Pancreas (tissue), 10 donors: ENCODE data around the gene ST3GAL4. TPM values are rescaled to one million over a fixed set of nuclear protein-coding genes. Genes with fewer than 3 reads are reported as not detected.

Experiments used
- ATAC-seq, 4 donors: fragments of 200-7000 bp; cut with Tn5 transposase; one replicate each; pipeline versions ENCODE4 v1.8.0 to v1.9.1; 2020; ENCODE audit warnings: mild to moderate bottlenecking in 4 of 4, moderate library complexity in 4 of 4
- DNase-seq, 6 donors: peaks; one replicate each; pipeline ENCODE4 v3.0.0-alpha.2; 2020
- FAIRE-seq: peaks from 2 replicates; lab custom pipeline; 2012; peaks lifted over from hg19 to GRCh38; lab: Jason Lieb, UNC
- H3K27ac ChIP-seq, 4 donors: fragments of 200-600 bp; sonication (generic); 1 replicate in 3 of 4; 2 replicates in 1 of 4; pipeline versions ENCODE4 v1.5.0 to v1.8.0; 2020
- H3K27me3 ChIP-seq, 4 donors: fragments of 200-600 bp; one replicate each; pipeline ENCODE4 v1.8.0; 2021
- H3K36me3 ChIP-seq, 3 donors: fragments of 200-600 bp; sonication (generic) in 1 of 3; one replicate each; pipeline versions ENCODE4 v1.5.0 to v1.8.0; 2020 to 2021
- H3K4me1 ChIP-seq, 3 donors: fragments of 200-600 bp; one replicate each; pipeline ENCODE4 v1.8.0; 2021
- H3K4me3 ChIP-seq, 4 donors: fragments of 200-600 bp; sonication (generic) in 2 of 4; one replicate each; pipeline versions ENCODE4 v1.5.0 to v1.8.0; 2020 to 2021
- H3K9me3 ChIP-seq, 4 donors: fragments of 200-600 bp; one replicate each; pipeline ENCODE4 v1.8.0; 2021
- WGBS, 2 donors: extraction: QIAGEN DNeasy Blood & Tissue Kit; methylation state at CpG; one replicate each; pipeline ENCODE4 v1.1.7; 2013; 5-methylcytosine and 5-hydroxymethylcytosine counted together
- intact Hi-C, 3 donors: fragments of 100-400 bp; cut with DNase I; formaldehyde crosslinking; loops; one replicate each; pipeline versions ENCODE4 v1.11.1 to v1.14.2; 2022
- polyA plus RNA-seq, 2 donors: library from polyadenylated mRNA; stranded (reverse); fragments of 200-250 nt; gene quantifications; one replicate each; pipeline ENCODE4 v1.2.3, GENCODE V29; 2013
- total RNA-seq, 6 donors: library from RNA; stranded (reverse); fragmentation: NEBNext Ultra II Directional in 4 of 6; extraction: Animal tissue kit (Norgen Biotek cat#: 25700) in 4 of 6; gene quantifications; one replicate each; pipeline versions ENCODE4 v1.2.1 to v1.2.4, GENCODE V29; 2021 to 2023
- TF ChIP-seq, protein P1 (sequence below), 4 donors: fragments of 200-600 bp; sonication (generic) in 3 of 4; IDR thresholded peaks; one replicate each; pipeline versions ENCODE4 v1.5.0 to v1.8.0; 2021; ENCODE audit warnings: antibody characterized with exemption in 4 of 4
- donor health status: healthy with polysubstance abuse.
- donor health status: DM: no; HTN: no; CAD: no; lungs with moderate emphysema.
- donor health status: DM: no; HTN: no; CAD: no.
- donor health status: control.
- donor health status: control.
- donor health status: Bipolar disorder and iron deficiency.
- donor health status: DM: yes; HTN: yes; CAD: no.
- donor health status: DM: no; HTN: no; CAD: no.
- donor health status: DM: no; HTN: no; CAD: no.
- donor health status: DM: yes; HTN: yes; CAD: no.

Gene ST3GAL4
- total and polyA plus RNA-seq, 8 donors = 2.6 to 12.9 (median 9.4) TPM

DNA sequence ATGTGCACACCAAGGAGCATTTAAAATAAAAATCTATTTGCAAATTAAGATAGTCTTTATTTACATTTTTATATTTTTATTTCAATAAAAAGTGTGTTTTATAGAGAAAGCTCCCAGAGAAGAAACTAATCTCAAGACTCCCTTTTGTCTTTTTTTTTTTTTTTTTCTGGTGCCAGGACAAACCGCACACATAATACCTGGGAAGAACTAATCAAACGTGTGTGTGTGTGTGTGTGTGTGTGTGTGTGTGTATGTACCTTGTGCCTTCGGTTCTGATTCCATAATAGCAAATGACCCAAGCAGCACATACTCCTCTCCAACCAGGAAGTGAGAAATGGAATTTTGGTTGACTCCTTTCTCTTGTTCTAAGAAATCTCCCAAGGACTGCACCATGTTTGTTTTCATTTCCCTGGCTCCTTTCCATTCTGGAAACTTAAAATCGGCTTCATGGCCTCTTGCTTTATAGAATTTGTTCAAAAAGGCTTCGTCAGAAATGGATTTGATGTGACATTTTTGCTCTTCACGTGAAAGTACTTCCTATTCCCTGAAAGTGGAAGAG lies 65.3 kb downstream of the ST3GAL4 start:
- Histone ChIP-seq H3K36me3 (no peaks in the 10 kb centered on the region), H3K27ac (peak overlapping the region in 3 of 4 donors; percentile 22 to 47 (median 38)), H3K4me1 (peaks cover 0 to 17% (median 12%) of the 10 kb centered on the region in 3 donors), H3K9me3 (no peaks in the 10 kb centered on the region), H3K4me3 (no peak overlapping the region), H3K27me3 (no peaks in the 10 kb centered on the region)
- TF ChIP-seq, protein P1, sequence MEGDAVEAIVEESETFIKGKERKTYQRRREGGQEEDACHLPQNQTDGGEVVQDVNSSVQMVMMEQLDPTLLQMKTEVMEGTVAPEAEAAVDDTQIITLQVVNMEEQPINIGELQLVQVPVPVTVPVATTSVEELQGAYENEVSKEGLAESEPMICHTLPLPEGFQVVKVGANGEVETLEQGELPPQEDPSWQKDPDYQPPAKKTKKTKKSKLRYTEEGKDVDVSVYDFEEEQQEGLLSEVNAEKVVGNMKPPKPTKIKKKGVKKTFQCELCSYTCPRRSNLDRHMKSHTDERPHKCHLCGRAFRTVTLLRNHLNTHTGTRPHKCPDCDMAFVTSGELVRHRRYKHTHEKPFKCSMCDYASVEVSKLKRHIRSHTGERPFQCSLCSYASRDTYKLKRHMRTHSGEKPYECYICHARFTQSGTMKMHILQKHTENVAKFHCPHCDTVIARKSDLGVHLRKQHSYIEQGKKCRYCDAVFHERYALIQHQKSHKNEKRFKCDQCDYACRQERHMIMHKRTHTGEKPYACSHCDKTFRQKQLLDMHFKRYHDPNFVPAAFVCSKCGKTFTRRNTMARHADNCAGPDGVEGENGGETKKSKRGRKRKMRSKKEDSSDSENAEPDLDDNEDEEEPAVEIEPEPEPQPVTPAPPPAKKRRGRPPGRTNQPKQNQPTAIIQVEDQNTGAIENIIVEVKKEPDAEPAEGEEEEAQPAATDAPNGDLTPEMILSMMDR (IDR thresholded peaks at IDR 0.05) = no peak
- 31 to 41% methylated on average over 6 of the region's 6 CpGs for WGBS, 2 donors
- intact Hi-C loops = no loop called here
- FAIRE-seq (no peak), ATAC-seq (peak in 3 of 4 donors; percentile 7 to 32 (median 11)), DNase-seq (no peak)

DNA sequence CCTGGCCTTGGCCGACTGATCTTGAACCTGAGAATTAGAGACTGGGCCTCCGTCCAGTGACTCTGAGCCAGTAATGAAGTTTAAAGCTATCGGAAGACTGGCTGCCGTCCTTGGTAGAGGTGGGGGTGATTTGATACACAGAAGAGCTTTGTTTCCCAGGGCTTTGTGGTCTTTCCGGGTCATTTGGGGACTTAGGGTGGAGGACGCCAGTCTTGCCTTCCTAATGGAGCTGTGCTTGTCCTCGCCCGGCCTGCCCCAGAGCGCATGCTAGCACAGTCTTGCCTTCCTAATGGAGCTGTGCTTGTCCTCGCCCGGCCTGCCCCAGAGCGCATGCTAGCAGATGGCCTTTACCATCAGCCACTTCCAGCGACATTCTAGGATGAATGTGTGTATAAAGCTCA lies 65.8 kb downstream of the ST3GAL4 start:
- ATAC-seq = peak in 1 of 4 donors; percentile 34
- FAIRE-seq = no peak
- H3K9me3 ChIP-seq = no peaks in the 10 kb centered on the region
- no peaks in the 10 kb centered on the region for H3K27me3 ChIP-seq
- intact Hi-C loops = no loop called here
- DNase-seq = no peak
- H3K36me3 ChIP-seq = no peaks in the 10 kb centered on the region
- TF ChIP-seq, protein P1 (IDR thresholded peaks at IDR 0.05) = no peak
- peaks cover 0 to 12% (median 7%) of the 10 kb centered on the region in 3 donors for H3K4me1 ChIP-seq
- H3K4me3 ChIP-seq = no peak overlapping the region
- 62 to 78% methylated on average over 13 of the region's 13 CpGs for WGBS, 2 donors
- H3K27ac ChIP-seq = peak overlapping the region in 3 of 4 donors; percentile 22 to 47 (median 38)

DNA sequence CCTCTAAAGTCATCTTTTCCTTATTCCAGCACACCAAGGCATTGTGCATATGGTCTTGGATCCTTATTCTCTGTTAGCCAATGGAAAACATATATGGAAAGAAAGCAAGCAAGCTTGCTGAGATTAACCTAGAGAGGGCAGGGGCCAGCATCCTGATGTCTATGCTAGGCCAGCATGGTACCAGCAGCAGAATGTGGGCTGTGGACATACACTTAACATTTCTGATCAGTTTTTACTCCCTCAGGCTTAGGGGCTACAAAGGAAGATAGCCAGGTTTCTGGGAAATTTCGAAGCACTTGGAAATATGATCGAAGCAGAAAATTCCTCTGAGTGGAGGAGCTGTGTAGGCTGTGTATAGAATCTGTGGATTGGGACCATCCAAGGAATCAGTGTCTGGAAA lies 67.0 kb downstream of the ST3GAL4 start:
- FAIRE-seq (no peak), DNase-seq (no peak)

DNA sequence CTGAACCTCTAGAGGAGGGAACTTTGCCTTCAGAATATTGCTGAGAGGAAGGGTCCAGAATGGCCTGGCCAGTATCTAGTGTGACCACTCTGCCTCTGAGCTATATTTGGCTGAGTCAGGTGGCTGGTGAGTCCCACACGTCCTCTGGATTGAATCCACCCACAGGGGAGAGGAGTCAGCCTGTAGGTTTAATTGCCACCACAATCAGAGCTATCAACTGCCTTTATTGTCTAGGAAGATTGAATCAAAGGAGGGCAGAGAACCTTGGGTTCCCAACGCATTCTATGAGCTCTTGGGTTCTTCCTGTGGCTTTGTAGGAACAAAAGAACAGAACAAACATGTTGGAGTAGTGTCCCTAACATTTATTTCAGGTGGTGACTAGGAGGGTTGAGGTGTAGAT lies 67.7 kb downstream of the ST3GAL4 start:
- no peaks in the 10 kb centered on the region for H3K36me3 ChIP-seq
- TF ChIP-seq, protein P1 (IDR thresholded peaks at IDR 0.05) = no peak
- no peak overlapping the region for H3K27ac ChIP-seq
- intact Hi-C loops = no loop called here
- WGBS, 2 donors = 40 to 63% methylated on average over 2 of the region's 2 CpGs
- no peak for FAIRE-seq
- H3K4me1 ChIP-seq = peaks cover 0 to 5% (median 0%) of the 10 kb centered on the region in 3 donors
- no peaks in the 10 kb centered on the region for H3K27me3 ChIP-seq
- H3K4me3 ChIP-seq = no peak overlapping the region
- H3K9me3 ChIP-seq = no peaks in the 10 kb centered on the region
- ATAC-seq = no peak
- no peak for DNase-seq

More for the DNA sequence above, 67.0 kb downstream of the ST3GAL4 start:
- Histone ChIP-seq H3K27ac (no peak overlapping the region), H3K9me3 (no peaks in the 10 kb centered on the region), H3K27me3 (no peaks in the 10 kb centered on the region), H3K4me3 (no peak overlapping the region), H3K4me1 (peaks cover 0 to 5% (median under 1%) of the 10 kb centered on the region in 3 donors), H3K36me3 (no peaks in the 10 kb centered on the region)
- intact Hi-C loops = no loop called here
- 78% methylated on average over 2 of the region's 2 CpGs for WGBS, 2 donors
- no peak for ATAC-seq
- TF ChIP-seq, protein P1 (IDR thresholded peaks at IDR 0.05) = no peak

DNA sequence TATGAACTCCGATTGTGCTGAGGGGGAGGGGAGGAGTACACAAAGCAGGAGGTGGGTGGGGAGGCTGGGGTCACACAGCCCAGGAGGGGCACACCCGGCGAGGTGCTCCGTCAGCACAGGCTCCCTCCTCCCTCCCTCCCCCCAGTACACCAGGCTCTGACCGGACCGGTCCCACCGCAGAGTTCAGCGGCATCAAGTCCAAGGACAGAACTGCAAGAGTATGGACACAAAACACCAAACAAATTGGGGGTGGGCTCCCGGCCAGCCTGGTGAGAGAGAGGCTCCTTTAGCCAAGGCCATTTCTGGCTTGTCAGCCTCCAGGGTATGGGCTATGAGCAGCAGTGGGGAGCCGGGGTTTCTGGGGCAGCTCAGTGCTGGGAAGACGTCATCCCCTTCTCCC lies 68.3 kb downstream of the ST3GAL4 start:
- 24 to 29% methylated on average over 10 to 11 of the region's 11 CpGs for WGBS, 2 donors
- Histone ChIP-seq H3K36me3 (no peaks in the 10 kb centered on the region), H3K4me1 (peaks cover 0 to 5% (median 0%) of the 10 kb centered on the region in 3 donors), H3K27me3 (no peaks in the 10 kb centered on the region), H3K27ac (no peak overlapping the region), H3K9me3 (no peaks in the 10 kb centered on the region), H3K4me3 (no peak overlapping the region)
- FAIRE-seq = no peak
- DNase-seq = peak in 2 of 6 donors; percentile 22 to 51
- peak in 1 of 4 donors; percentile 3 for ATAC-seq
- TF ChIP-seq, protein P1 (IDR thresholded peaks at IDR 0.05) = no peak
- intact Hi-C loops = no loop called here
